NCI-H345 treated with DMSO at 0.1 percent for 48 hours (cell line): ENCODE measurements around the gene TRIM40.

Source experiments
- DNase-seq: peaks from one replicate; lab custom pipeline; 2025; ENCODE audit not compliant: unreplicated experiment; lab: John Stamatoyannopoulos, UW

The TRIM40 gene

GRCh38 chr6:30147096-30147495, 11.2 kb downstream of the TRIM40 start:
- no peak for DNase-seq

DNA sequence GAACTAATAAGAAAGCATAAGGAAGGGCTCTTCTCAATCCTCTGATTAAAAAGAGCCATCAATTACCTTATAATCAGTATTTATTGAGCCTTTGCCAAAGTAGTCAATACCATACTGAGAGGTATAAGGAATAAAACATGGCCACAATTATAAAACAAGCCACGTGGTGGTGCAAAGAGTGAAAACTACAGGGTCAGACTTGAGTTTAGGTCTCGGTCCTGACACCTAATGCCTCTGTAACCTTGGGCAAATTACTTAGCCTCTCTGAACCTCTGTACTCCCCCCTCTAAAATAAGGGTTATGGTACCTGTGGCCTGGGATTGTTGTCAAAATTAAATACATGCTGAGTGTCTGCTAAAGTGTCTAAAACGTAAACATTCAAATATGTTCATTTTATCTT, 13.3 kb downstream of the TRIM40 start:
- DNase-seq: no peak

DNA sequence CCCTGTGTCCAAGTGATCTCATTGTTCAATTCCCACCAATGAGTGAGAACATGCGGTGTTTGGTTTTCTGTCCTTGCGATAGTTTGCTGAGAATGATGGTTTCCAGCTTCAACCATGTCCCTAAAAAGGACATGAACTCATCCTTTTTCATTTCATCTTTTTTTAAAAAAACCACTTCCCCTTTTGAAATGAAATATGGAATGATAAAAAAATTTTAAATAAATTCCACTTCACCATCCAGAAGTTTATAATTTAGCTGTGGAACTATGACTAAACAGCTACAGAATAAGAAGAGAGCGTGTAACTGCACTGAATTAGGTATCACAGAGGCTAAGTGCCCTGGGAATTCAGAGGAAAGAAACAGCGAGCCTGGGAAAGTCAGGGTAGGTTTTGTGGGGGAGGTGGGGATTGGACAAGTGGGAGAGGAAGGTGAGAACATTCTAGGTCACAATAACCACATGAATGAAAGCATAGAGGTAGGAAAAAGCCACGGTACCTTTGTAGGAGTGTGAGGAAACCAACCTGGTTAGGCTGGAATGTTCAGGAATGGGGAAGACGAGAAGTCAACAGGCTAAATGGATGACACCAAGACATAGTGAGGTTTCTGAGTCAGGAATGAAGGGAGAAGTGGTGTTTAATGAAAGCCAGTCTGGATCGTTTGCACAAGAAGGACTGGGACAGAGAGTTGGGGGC, 14.1 kb downstream of the TRIM40 start:
- DNase-seq: no peak

GRCh38 chr6:30150671-30151395, 14.9 kb downstream of the TRIM40 start:
- DNase-seq: no peak

DNA sequence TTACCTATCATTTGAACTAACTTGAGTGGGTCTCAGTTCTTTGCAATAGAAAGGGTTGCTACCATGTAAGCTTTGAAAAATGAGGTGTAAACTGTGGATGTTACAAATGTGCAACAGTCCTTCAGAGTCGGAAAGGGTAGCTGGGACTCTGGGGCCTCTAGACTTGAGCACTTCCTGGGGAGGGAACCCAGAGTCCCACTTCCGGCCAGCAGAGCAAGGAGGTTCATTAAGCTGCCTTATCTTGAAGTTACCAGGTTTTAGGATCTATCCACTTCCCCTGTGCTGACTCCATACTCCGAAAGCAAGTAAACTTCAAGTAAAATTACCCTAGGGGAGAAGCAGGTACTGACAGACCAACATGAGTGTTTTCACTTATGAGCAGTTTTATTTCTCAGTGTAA, 15.6 kb downstream of the TRIM40 start:
- no peak for DNase-seq

DNA sequence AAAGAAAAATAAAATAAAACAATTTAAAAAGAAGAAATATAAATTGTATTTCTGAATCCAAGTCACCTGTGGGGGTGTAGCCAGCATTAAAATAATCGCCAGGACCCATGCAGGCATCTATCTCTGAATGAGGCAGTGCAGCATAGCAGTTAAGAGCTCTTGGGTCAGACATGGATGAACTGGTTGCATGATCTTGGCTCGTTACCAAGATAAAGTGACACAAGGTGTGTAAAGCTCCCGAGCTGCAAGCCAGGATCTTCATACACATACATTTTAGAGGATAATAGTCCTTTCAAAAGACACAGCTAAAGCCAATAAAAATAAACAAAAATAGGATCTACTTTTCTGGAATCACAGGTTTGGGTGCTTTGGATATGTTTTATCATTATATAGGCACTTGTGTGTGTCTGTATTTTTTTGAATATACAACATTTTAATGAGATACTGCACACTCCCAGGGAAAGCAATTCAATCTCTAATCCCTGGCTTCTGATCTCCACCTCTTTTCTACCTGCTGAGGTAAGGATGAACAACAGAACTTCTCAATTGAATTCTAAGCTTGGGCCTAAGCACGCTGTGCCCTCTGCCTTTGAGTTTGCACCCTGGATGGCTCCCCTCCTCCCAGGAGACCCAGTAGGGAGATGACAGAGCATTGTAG, 16.2 kb downstream of the TRIM40 start:
- DNase-seq: no peak

GRCh38 chr6:30152910-30153610, 17.1 kb downstream of the TRIM40 start:
- no peak for DNase-seq

GRCh38 chr6:30154061-30154460, 18.1 kb downstream of the TRIM40 start:
- no peak for DNase-seq

DNA sequence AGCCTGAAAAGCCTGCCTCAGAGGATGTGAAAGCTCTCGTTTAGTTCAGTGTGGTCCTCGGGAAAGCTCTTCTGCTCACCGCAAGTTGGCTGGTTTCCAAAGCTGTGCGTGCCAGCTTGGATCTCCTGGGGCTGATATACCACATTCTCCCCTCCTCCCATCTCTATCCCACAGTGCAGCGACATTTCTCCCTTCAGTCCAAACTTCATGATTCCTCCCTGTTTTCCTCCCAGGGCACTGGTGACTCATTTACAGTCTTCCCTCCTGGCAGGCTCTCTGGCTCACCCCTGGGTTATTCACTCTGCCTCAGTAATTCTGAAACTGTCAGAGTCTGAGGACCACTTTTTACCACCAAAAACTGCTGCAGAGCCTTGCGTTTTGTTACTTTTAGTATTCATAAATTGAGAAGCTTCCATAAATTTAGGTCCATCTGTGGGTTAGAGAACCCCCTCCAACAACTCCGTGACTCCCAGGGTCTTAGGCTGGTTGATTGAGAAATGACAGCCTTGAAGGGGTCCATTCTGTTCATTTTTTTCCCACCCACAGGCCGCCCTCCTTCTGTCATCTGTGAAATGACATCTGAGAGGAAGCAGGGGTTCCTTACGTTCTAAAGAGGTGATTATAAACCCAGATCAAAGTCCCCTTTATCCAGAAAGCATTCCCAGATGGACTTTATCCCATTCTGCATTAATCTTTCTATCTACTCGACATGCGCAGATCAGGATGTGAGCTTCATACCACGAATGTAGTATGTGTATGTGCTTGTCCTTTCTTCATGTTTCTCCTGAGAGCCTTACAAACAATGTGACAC, 19.0 kb downstream of the TRIM40 start:
- DNase-seq: no peak

GRCh38 chr6:30155520-30156261, 19.8 kb downstream of the TRIM40 start:
- no peak for DNase-seq

DNA sequence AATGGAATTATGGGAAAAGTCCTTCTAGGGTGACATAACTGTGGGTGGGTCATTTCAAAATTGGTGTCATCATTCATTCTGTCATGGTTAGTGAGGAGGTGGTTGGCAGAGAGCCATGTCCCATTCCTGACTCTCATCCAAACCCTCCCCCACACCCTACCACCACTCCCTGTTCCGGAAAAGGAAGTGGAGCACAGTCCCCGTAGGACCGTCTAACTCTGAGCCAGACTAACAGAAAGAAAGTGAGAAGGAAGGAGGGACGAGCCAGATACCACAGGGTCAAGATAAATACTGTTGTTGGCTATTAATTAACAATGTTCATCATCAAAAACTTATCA, 20.3 kb downstream of the TRIM40 start:
- DNase-seq: no peak

- DNase-seq: no peak
Measured at GRCh38 chr6:30156774-30157173, 20.8 kb downstream of the TRIM40 start.

DNA sequence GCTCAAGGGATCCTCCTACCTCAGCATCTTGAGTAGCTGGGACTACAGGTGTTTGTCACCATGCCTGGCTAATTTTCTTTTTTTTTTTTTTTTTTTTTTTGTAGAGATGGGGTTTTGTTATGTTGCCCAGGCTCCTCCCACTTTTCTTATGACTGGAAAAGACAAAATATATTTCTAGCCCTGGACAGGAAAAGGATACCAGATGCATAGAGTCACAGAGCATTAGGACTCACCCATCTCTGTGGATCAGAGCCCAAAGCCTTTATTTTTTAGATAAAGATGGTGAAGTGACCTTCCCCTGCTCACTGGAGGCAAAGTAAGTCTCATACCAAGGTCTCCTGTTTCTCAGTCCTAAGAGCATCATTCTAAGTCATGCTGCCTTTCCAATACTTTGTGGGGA, 21.6 kb downstream of the TRIM40 start:
- no peak for DNase-seq

DNA sequence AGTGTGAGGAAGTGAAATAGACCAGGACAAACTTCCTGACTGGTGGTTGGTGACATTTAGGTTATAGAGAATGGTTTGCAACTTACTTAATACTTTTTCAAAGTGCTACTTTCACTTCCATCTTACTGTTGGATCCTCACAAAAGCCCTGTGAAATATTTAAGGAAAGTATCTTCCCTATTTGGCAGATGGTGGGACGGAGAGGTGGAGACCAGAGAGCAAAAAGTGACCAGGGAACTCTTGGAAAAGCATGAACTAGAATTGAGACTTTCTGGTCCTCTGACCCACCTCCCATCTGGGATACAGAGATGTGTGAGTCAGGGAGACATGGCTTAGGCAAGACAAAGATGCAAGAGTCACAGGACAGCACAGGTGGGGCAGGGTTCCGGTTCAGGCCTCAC, 22.1 kb downstream of the TRIM40 start:
- DNase-seq: no peak

GRCh38 chr6:30158475-30159040, 22.6 kb downstream of the TRIM40 start:
- DNase-seq: no peak

- DNase-seq: no peak
Measured at GRCh38 chr6:30160008-30160784, 24.3 kb downstream of the TRIM40 start.

GRCh38 chr6:30160785-30161531, 25.0 kb downstream of the TRIM40 start, which contains the start of gene TRIM10:
Gene TRIM10 (minus strand): TSS chr6:30161211. CDS start chr6:30160858, 353 bp downstream.
- DNase-seq: no peak
